Astrocyte (in vitro differentiated cells and primary cell): ENCODE results near the gene AGPS. TPM values are rescaled to one million over a fixed set of nuclear protein-coding genes. Genes with fewer than 3 reads are reported as not detected.

ENCODE experiments used
- DNase-seq: peaks from one replicate; pipeline ENCODE4 v3.0.0-alpha.2; 2010; ENCODE audit warnings: low read depth
- FAIRE-seq: peaks from 2 replicates; lab custom pipeline; 2011; peaks lifted over from hg19 to GRCh38; lab: Jason Lieb, UNC
- H2AFZ ChIP-seq: 2 replicates; pipeline ENCODE4 v1.6.0; 2012; ENCODE audit warnings: low read depth, low read length, inconsistent platforms
- H3K27ac ChIP-seq: 2 replicates; pipeline ENCODE4 v1.5.1; 2011; ENCODE audit warnings: low read depth, low read length, inconsistent platforms
- H3K27me3 ChIP-seq: 2 replicates; pipeline ENCODE4 v1.6.0; 2011; ENCODE audit warnings: low read length, inconsistent platforms; ENCODE audit not compliant: insufficient read depth
- H3K36me3 ChIP-seq: 2 replicates; pipeline ENCODE4 v1.5.1; 2011; ENCODE audit warnings: low read length, inconsistent platforms; ENCODE audit not compliant: insufficient read depth
- H3K4me1 ChIP-seq: 2 replicates; pipeline ENCODE4 v1.5.1; 2011; ENCODE audit warnings: low read length, inconsistent platforms; ENCODE audit not compliant: insufficient read depth
- H3K4me2 ChIP-seq: 2 replicates; pipeline ENCODE4 v1.6.0; 2012; ENCODE audit warnings: low read length, inconsistent platforms
- H3K4me3 ChIP-seq: 2 replicates; pipeline ENCODE4 v1.5.1; 2011; ENCODE audit warnings: low read depth, mild to moderate bottlenecking, low read length, inconsistent platforms; ENCODE audit not compliant: insufficient read depth
- H3K79me2 ChIP-seq: 2 replicates; pipeline ENCODE4 v1.6.0; 2012; ENCODE audit warnings: mild to moderate bottlenecking, low read length, inconsistent platforms; ENCODE audit not compliant: insufficient read depth
- H3K9ac ChIP-seq: 2 replicates; pipeline ENCODE4 v1.6.0; 2012; ENCODE audit warnings: mild to moderate bottlenecking, low read length, inconsistent platforms
- H3K9me3 ChIP-seq: 2 replicates; pipeline ENCODE4 v1.5.1; 2012; ENCODE audit warnings: low read depth, mild to moderate bottlenecking, low read length, inconsistent platforms; ENCODE audit not compliant: insufficient read depth
- H4K20me1 ChIP-seq: 2 replicates; pipeline ENCODE4 v1.6.0; 2012; ENCODE audit warnings: low read length, inconsistent platforms; ENCODE audit not compliant: insufficient read depth
- H3K27ac Mint-ChIP-seq: one replicate; pipeline ENCODE4 v1.8.0; 2021; ENCODE audit warnings: mild to moderate bottlenecking, mixed read lengths; ENCODE audit not compliant: unreplicated experiment
- H3K27me3 Mint-ChIP-seq: one replicate; pipeline ENCODE4 v1.8.0; 2021; ENCODE audit warnings: low read depth, mixed read lengths; ENCODE audit not compliant: unreplicated experiment
- H3K36me3 Mint-ChIP-seq: one replicate; pipeline ENCODE4 v1.8.0; 2021; ENCODE audit warnings: low read depth, mixed read lengths; ENCODE audit not compliant: unreplicated experiment
- H3K4me1 Mint-ChIP-seq: one replicate; pipeline ENCODE4 v1.8.0; 2021; ENCODE audit warnings: low read depth, mixed read lengths; ENCODE audit not compliant: unreplicated experiment
- H3K4me3 Mint-ChIP-seq: one replicate; pipeline ENCODE4 v1.8.0; 2021; ENCODE audit warnings: mild to moderate bottlenecking, moderate library complexity, mixed read lengths; ENCODE audit not compliant: unreplicated experiment
- H3K9me3 Mint-ChIP-seq: one replicate; pipeline ENCODE4 v1.8.0; 2021; ENCODE audit warnings: mild to moderate bottlenecking, mixed read lengths; ENCODE audit not compliant: unreplicated experiment
- EZH2 ChIP-seq: IDR thresholded peaks from 2 replicates; pipeline ENCODE4 v1.6.1; 2012; ENCODE audit warnings: mild to moderate bottlenecking, low read length, inconsistent platforms; ENCODE audit not compliant: insufficient read depth
- total RNA-seq: library from RNA; stranded (reverse); gene quantifications from 2 replicates; pipeline ENCODE4 v1.2.1, GENCODE V29; 2021
- TF ChIP-seq, protein P1 (sequence below): IDR thresholded peaks from 2 replicates; pipeline ENCODE4 v1.5.1; 2011; ENCODE audit warnings: low read depth, mild to moderate bottlenecking, inconsistent platforms, low read length, moderate library complexity; ENCODE audit not compliant: insufficient read depth

The AGPS gene
- total RNA-seq, 1 donor from 2014 or later: 66.2 TPM

DNA sequence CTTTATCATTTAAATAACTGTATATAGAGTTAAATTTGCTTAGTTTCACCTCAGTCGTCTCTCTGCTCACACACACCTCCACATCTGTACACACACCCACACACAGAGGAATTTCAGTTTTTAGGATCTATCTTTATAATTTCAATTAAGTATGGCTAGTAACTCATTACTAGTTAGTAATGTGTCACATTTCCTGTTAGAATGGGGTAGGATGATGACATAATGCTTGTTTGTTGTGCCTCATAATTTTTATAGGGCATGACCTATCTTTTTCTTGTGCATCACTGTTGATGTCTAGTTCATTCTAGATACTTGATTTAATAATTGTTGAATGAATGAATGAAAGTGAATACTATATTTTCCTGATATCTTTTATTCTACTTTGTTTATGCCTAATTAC lies 108.6 kb downstream of the AGPS start:
- Histone ChIP-seq H3K9ac (no peak overlapping the region), H3K4me1 (no peaks in the 10 kb centered on the region), H3K79me2 (no peaks in the 10 kb centered on the region), H3K4me3 (no peak overlapping the region), H4K20me1 (no peaks in the 10 kb centered on the region), H3K4me2 (no peak overlapping the region), H3K36me3 (peaks cover 4% of the 10 kb centered on the region), H3K27me3 (no peaks in the 10 kb centered on the region), H2AFZ (no peak overlapping the region), H3K27ac (no peak overlapping the region), H3K9me3 (no peaks in the 10 kb centered on the region)
- no peaks in the 10 kb centered on the region for H3K27me3 Mint-ChIP-seq
- H3K36me3 Mint-ChIP-seq: peaks cover 2% of the 10 kb centered on the region
- no peak for FAIRE-seq
- peaks cover 3% of the 10 kb centered on the region for H3K4me1 Mint-ChIP-seq
- no peak for TF ChIP-seq EZH2
- TF ChIP-seq, protein P1, sequence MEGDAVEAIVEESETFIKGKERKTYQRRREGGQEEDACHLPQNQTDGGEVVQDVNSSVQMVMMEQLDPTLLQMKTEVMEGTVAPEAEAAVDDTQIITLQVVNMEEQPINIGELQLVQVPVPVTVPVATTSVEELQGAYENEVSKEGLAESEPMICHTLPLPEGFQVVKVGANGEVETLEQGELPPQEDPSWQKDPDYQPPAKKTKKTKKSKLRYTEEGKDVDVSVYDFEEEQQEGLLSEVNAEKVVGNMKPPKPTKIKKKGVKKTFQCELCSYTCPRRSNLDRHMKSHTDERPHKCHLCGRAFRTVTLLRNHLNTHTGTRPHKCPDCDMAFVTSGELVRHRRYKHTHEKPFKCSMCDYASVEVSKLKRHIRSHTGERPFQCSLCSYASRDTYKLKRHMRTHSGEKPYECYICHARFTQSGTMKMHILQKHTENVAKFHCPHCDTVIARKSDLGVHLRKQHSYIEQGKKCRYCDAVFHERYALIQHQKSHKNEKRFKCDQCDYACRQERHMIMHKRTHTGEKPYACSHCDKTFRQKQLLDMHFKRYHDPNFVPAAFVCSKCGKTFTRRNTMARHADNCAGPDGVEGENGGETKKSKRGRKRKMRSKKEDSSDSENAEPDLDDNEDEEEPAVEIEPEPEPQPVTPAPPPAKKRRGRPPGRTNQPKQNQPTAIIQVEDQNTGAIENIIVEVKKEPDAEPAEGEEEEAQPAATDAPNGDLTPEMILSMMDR: no peak
- H3K4me3 Mint-ChIP-seq: no peak overlapping the region
- no peak for DNase-seq
- H3K27ac Mint-ChIP-seq: no peak overlapping the region
- no peaks in the 10 kb centered on the region for H3K9me3 Mint-ChIP-seq

DNA sequence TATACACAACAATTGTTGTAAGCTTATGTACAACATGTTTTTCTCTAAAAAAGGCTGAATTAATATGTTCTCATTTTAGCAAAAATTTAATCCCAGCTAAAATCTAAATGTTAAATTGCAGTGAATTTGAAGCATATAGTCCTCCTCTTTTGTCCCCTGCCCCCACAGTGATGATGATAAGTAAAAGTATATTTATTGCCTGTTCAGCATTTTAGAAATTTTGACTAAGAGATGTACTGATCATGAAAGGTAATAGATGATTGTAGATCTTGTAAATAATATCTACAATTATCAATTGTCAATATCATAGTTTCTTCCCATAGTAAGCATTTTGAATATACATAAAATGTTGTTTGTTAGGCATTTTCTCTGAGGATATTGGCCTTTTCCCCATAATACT lies 113.9 kb downstream of the AGPS start:
- no peak overlapping the region for H3K4me2 ChIP-seq
- no peak overlapping the region for H3K27ac ChIP-seq
- no peaks in the 10 kb centered on the region for H3K79me2 ChIP-seq
- no peaks in the 10 kb centered on the region for H3K4me1 ChIP-seq
- peaks cover 7% of the 10 kb centered on the region for H3K36me3 ChIP-seq
- H4K20me1 ChIP-seq: no peaks in the 10 kb centered on the region
- H3K9me3 ChIP-seq: no peaks in the 10 kb centered on the region
- H3K4me3 ChIP-seq: no peak overlapping the region
- no peaks in the 10 kb centered on the region for H3K4me1 Mint-ChIP-seq
- no peaks in the 10 kb centered on the region for H3K9me3 Mint-ChIP-seq
- no peak overlapping the region for H3K27ac Mint-ChIP-seq
- H2AFZ ChIP-seq: no peak overlapping the region
- no peak overlapping the region for H3K9ac ChIP-seq
- DNase-seq: no peak
- peaks cover 6% of the 10 kb centered on the region for H3K36me3 Mint-ChIP-seq
- no peak for FAIRE-seq
- H3K27me3 Mint-ChIP-seq: no peaks in the 10 kb centered on the region
- no peak overlapping the region for H3K4me3 Mint-ChIP-seq
- no peak for TF ChIP-seq EZH2
- TF ChIP-seq, protein P1: no peak
- no peaks in the 10 kb centered on the region for H3K27me3 ChIP-seq

DNA sequence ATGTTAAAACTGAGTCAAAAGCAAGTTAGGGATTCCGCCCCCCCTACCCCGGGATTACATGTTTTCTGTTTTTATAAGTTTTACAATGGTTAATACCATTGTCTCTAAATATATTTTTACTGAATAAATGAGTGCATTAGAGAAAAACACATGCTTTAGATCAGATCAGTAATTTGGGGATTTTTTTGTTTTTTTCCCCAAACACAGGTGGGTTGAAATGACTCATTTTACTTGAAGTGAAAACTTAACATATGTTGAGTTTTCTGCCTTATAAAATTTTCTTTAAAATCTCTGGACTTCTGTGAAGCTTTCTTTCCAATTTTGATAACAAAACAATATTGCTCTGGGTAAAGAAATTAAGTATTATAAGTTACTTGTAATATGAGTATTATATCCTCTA lies 114.4 kb downstream of the AGPS start:
- FAIRE-seq (no peak), DNase-seq (no peak)
- Mint-ChIP-seq H3K36me3 (peaks cover 6% of the 10 kb centered on the region), H3K4me3 (no peak overlapping the region), H3K27ac (no peak overlapping the region), H3K27me3 (no peaks in the 10 kb centered on the region), H3K4me1 (no peaks in the 10 kb centered on the region), H3K9me3 (no peaks in the 10 kb centered on the region)
- Histone ChIP-seq H3K9me3 (no peaks in the 10 kb centered on the region), H3K4me1 (no peaks in the 10 kb centered on the region), H3K79me2 (no peaks in the 10 kb centered on the region), H3K9ac (no peak overlapping the region), H3K4me3 (no peak overlapping the region), H4K20me1 (no peaks in the 10 kb centered on the region), H3K27me3 (no peaks in the 10 kb centered on the region), H3K4me2 (no peak overlapping the region), H3K27ac (no peak overlapping the region), H3K36me3 (peaks cover 7% of the 10 kb centered on the region), H2AFZ (no peak overlapping the region)
- TF ChIP-seq EZH2: no peak
- TF ChIP-seq, protein P1: no peak
